Stomach (tissue), 4 donors: ENCODE data around the gene MSX1.

Source experiments
- CTCF ChIP-seq, 7 experiments: fragments of 450-650 bp in 4 of 7; fragments of 200-600 bp in 3 of 7; sonication (generic) in 3 of 7; IDR thresholded peaks; one replicate each; pipeline ENCODE4 v1.5.1; 2016 to 2019; ENCODE audit warnings: antibody characterized with exemption in 7 of 7, control low read depth in 2 of 7, mild to moderate bottlenecking in 1 of 7
- POLR2A ChIP-seq, 4 donors: fragments of 450-650 bp; IDR thresholded peaks; one replicate each; pipeline ENCODE4 v1.6.1; 2016; ENCODE audit warnings: antibody characterized with exemption in 4 of 4, control low read depth in 2 of 4, mild to moderate bottlenecking in 1 of 4, moderate library complexity in 1 of 4
- POLR2AphosphoS5 ChIP-seq, 3 donors: sonication (generic); formaldehyde crosslinking; IDR thresholded peaks; one replicate each; pipeline ENCODE4 v1.6.1; 2016; ENCODE audit warnings: antibody characterized with exemption in 3 of 3

DNA sequence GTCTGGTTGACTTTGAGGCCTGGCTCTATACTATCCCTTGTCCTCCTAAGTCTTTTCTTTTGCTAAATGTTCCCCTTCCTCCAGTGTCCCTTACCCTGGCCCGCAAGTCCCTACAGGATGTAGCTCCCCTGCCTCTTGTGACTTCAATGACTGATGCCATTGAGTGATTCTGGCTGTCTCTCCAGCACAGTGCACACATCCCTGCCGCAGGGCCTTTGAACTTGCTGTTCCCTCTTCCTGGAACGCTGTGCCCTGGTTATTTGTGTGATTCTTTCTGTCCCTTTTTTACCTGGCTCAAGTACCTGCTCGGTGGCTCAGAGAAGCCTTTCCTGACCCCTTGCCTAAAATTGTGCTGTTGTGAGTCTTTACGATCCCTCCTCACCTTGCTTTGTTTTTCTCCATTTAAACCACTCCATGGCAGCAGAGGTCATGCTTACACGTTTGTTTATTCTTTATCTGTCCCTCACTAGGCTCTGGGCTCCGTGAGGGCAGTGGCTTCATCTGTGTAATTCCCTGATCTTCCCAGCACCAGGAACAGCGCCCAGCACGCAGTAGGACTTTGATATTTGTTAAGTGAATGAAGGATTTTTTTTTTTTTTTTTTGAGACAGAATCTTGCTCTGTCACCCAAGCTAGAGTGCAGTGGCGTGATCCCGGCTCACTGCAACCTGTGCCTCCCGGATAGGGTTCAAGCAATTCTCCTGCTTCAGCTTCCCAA lies 17.6 kb downstream of the MSX1 start:
- TF ChIP-seq CTCF (IDR thresholded peaks at IDR 0.05) (no peak), POLR2AphosphoS5 (IDR thresholded peaks at IDR 0.05) (no peak), POLR2A (IDR thresholded peaks at IDR 0.05) (no peak)
